Esophagus muscularis mucosa (tissue), 4 donors: ENCODE measurements around the gene TMEM63C.

Experiments used
- CTCF ChIP-seq, 3 experiments: fragments of 200-600 bp in 2 of 3; fragments of 450-650 bp in 1 of 3; sonication (generic) in 2 of 3; IDR thresholded peaks; one replicate each; pipeline ENCODE4 v1.5.1; 2017 to 2019; ENCODE audit warnings: antibody characterized with exemption in 3 of 3, mild to moderate bottlenecking in 2 of 3, moderate library complexity in 1 of 3
- EP300 ChIP-seq: sonication (generic); formaldehyde crosslinking; IDR thresholded peaks from one replicate; pipeline ENCODE4 v1.6.1; 2017; ENCODE audit warnings: antibody characterized with exemption
- POLR2A ChIP-seq: fragments of 450-650 bp; IDR thresholded peaks from one replicate; pipeline ENCODE4 v1.6.1; 2017; ENCODE audit warnings: antibody characterized with exemption, moderate library complexity, mild to moderate bottlenecking, low read depth
- POLR2AphosphoS5 ChIP-seq, 2 donors: sonication (generic); formaldehyde crosslinking; IDR thresholded peaks; one replicate each; pipeline ENCODE4 v1.6.1; 2017; ENCODE audit warnings: antibody characterized with exemption in 2 of 2

GRCh38 chr14:77273796-77274195 lies 92.2 kb downstream of the TMEM63C start:
- TF ChIP-seq POLR2A (no peak), CTCF (IDR thresholded peaks at IDR 0.05) (no peak), POLR2AphosphoS5 (IDR thresholded peaks at IDR 0.05) (no peak), EP300 (no peak)
